Activated naive CD8-positive, alpha-beta T cell treated with anti-CD3 and anti-CD28 coated beads for 36 hours (primary cell): ENCODE measurements around the gene PDHA1. TPM values are rescaled to one million over a fixed set of nuclear protein-coding genes. Genes with fewer than 3 reads are reported as not detected.

Source experiments
- DNase-seq: peaks from one replicate; pipeline ENCODE4 v3.0.0; 2021
- H3K27ac Mint-ChIP-seq: one replicate; pipeline ENCODE4 v1.8.0; 2022; ENCODE audit warnings: mild to moderate bottlenecking, moderate library complexity, mixed read lengths
- H3K27me3 Mint-ChIP-seq: one replicate; pipeline ENCODE4 v1.8.0; 2022; ENCODE audit warnings: mild to moderate bottlenecking, mixed read lengths
- H3K36me3 Mint-ChIP-seq: one replicate; pipeline ENCODE4 v1.8.0; 2021; ENCODE audit warnings: mild to moderate bottlenecking, mixed read lengths
- H3K4me1 Mint-ChIP-seq: one replicate; pipeline ENCODE4 v1.8.0; 2021; ENCODE audit warnings: mixed read lengths
- H3K4me3 Mint-ChIP-seq: one replicate; pipeline ENCODE4 v1.8.0; 2022; ENCODE audit warnings: mild to moderate bottlenecking, moderate library complexity, mixed read lengths
- H3K9me3 Mint-ChIP-seq: one replicate; pipeline ENCODE4 v1.8.0; 2022; ENCODE audit warnings: mixed read lengths
- total RNA-seq, 2 experiments: library from RNA; stranded (reverse); gene quantifications; one replicate each; pipeline ENCODE4 v1.2.3, GENCODE V29; 2021

PDHA1 gene
- total RNA-seq, 2 experiments from 2014 or later, result 286 to 288 TPM

DNA sequence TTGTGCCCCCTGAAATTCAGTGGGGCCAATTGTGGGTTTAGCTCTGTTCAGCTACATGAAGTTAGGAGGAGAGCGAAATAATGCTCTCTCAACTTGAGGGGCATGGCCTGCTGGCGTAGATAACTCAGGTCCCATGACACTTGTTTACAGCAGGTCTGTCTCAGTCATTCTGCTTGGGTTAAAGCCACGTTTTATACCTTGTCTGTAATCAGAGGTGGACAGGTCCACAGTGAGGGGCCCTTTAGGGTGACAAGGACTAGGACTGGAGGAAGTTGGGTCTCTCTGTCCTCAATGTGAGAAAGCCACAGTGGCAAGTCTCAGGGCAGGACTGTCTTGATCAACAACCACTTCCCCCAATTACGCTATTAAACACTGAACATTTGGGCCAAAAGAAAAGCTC is 49.0 kb downstream of the PDHA1 start:
- H3K4me1 Mint-ChIP-seq, result no peaks in the 10 kb centered on the region
- no peak overlapping the region for H3K27ac Mint-ChIP-seq
- no peak overlapping the region for H3K4me3 Mint-ChIP-seq
- no peaks in the 10 kb centered on the region for H3K36me3 Mint-ChIP-seq
- no peaks in the 10 kb centered on the region for H3K9me3 Mint-ChIP-seq
- DNase-seq, result no peak
- no peaks in the 10 kb centered on the region for H3K27me3 Mint-ChIP-seq

DNA sequence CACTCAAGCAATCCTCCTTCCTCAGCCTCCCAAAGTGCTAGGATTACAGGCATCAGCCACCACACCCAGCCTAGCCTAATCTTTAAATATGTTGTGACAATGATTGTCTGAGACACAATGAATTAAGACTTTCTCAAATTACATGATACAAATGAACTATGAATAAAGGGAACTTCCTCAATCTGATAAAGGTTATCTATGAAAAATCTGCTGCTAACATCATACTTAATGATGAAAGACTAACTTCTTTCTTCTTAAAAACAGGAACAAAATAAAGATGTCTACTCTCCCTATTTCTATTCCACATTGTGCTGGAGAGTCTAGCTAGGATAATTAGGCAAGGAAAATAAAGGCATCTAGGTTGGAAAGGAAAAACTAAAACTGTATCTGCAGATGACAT is 60.0 kb downstream of the PDHA1 start:
- no peak for DNase-seq
- Mint-ChIP-seq H3K27ac (no peak overlapping the region), H3K4me1 (no peaks in the 10 kb centered on the region), H3K9me3 (no peaks in the 10 kb centered on the region), H3K36me3 (no peaks in the 10 kb centered on the region), H3K4me3 (no peak overlapping the region), H3K27me3 (no peaks in the 10 kb centered on the region)

DNA sequence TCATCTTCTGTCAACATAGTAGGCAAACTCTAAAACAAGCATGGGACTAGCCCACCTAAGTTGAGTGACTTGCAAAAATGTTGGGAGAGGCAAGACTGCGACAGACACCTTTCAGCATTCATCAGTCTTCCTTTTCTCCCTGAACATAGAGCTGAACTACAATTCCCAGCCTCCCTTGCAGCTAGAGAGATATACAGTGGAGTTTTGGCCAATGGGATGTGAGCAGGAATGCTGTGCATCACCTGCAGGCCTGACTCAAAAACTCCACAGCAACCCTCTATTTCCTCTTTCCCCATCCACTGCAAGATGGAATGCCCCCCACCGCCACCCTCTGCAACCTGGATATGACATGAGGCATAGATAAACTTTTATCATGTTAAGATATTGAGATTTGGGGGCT is 66.5 kb downstream of the PDHA1 start:
- Mint-ChIP-seq H3K36me3 (no peaks in the 10 kb centered on the region), H3K4me3 (no peak overlapping the region), H3K4me1 (no peaks in the 10 kb centered on the region), H3K27me3 (no peaks in the 10 kb centered on the region), H3K27ac (no peak overlapping the region), H3K9me3 (no peaks in the 10 kb centered on the region)
- no peak for DNase-seq

Other genes starting within 250 kb of the PDHA1 start
- not detected for gene ADGRG2, start 221.5 kb upstream of the PDHA1 start, total RNA-seq
- 1 to 10 TPM; 1.1 to 1.5 TPM for gene MAP3K15, start 171.6 kb downstream of the PDHA1 start, total RNA-seq